ENCODE results near the gene GCAT.

DNA sequence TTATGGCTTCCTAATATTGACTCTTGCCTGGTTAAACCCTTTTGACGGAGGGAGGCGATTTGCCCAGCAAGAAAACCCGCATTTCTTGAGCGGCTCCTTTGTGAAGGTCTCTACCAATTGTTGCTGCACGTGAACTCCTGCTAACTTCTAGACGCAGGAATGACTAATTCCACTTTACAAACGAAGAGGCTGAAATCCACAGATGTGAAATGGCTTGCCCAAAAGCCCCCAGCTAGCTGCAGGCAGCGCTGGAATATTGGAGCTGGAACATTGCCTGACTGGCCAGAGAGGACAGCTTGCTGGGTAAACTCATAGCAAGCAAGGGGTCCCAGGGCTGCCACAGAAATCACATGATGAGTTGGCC lies 542 bp downstream of the GCAT start:
- TF ChIP-seq, protein P1, sequence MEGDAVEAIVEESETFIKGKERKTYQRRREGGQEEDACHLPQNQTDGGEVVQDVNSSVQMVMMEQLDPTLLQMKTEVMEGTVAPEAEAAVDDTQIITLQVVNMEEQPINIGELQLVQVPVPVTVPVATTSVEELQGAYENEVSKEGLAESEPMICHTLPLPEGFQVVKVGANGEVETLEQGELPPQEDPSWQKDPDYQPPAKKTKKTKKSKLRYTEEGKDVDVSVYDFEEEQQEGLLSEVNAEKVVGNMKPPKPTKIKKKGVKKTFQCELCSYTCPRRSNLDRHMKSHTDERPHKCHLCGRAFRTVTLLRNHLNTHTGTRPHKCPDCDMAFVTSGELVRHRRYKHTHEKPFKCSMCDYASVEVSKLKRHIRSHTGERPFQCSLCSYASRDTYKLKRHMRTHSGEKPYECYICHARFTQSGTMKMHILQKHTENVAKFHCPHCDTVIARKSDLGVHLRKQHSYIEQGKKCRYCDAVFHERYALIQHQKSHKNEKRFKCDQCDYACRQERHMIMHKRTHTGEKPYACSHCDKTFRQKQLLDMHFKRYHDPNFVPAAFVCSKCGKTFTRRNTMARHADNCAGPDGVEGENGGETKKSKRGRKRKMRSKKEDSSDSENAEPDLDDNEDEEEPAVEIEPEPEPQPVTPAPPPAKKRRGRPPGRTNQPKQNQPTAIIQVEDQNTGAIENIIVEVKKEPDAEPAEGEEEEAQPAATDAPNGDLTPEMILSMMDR (IDR thresholded peaks at IDR 0.05; ENCODE audit: insufficient read depth, low read depth, low read length), result no peak
- no peak for TF ChIP-seq EZH2 (IDR thresholded peaks at IDR 0.05; ENCODE audit: insufficient read depth, low read length)
